Stimulated activated CD8-positive, alpha-beta memory T cell treated with anti-CD3 and anti-CD28 coated beads, Interleukin-7, amount 100 ng/mL, for 48 hours (primary cell): ENCODE measurements around the gene PMPCB.
A peak's percentile ranks its signal among the peaks of the same experiment; 100 is the strongest.

Source experiments
- DNase-seq, 2 donors: peaks; one replicate each; pipeline ENCODE4 v3.0.0-alpha.2; 2020; ENCODE audit warnings: low read depth in 1 of 2; ENCODE audit errors: extremely low read depth in 1 of 2

Gene PMPCB

GRCh38 chr7:103317009-103317408 is 19.8 kb downstream of the PMPCB start:
- DNase-seq = no peak

- no peak for DNase-seq
Observed at GRCh38 chr7:103325744-103326143, 28.5 kb downstream of the PMPCB start.

GRCh38 chr7:103336761-103337160 is 39.5 kb downstream of the PMPCB start:
- no peak for DNase-seq

GRCh38 chr7:103338864-103339263 is 41.6 kb downstream of the PMPCB start:
- DNase-seq = no peak

GRCh38 chr7:103341466-103341865 is 44.2 kb downstream of the PMPCB start:
- DNase-seq = no peak

GRCh38 chr7:103343332-103343731 is 46.1 kb downstream of the PMPCB start:
- DNase-seq = no peak

GRCh38 chr7:103343758-103344452 is 46.7 kb downstream of the PMPCB start:
- peak; percentile 11 to 24 for DNase-seq

GRCh38 chr7:103344453-103345149 is 47.4 kb downstream of the PMPCB start, which contains the start of gene DNAJC2:
TSS of gene DNAJC2 (minus strand) at chr7:103344767. CDS start at chr7:103344622, 145 bp downstream.
- DNase-seq = peak; percentile 61 to 83

GRCh38 chr7:103346396-103346795 is 49.2 kb downstream of the PMPCB start:
- DNase-seq = no peak

- DNase-seq = peak; percentile 53 to 78
Observed at GRCh38 chr7:103347507-103348267, 50.5 kb downstream of the PMPCB start, which contains the start of gene PSMC2. TSS of gene PSMC2 (plus strand) at chr7:103347643. CDS start at chr7:103347712, 69 bp downstream.

- no peak for DNase-seq
Observed at GRCh38 chr7:103348452-103348851, 51.2 kb downstream of the PMPCB start.

GRCh38 chr7:103348959-103349358 is 51.7 kb downstream of the PMPCB start:
- DNase-seq = no peak

GRCh38 chr7:103349805-103350204 is 52.6 kb downstream of the PMPCB start:
- no peak for DNase-seq
